ENCODE measurements around the gene GPR18.
"Not testable (repeated sequence)": the region's sequence is repeated elsewhere in the genome, so short reads cannot be mapped to it uniquely, and the experiment has no call there.

GPR18 gene

DNA sequence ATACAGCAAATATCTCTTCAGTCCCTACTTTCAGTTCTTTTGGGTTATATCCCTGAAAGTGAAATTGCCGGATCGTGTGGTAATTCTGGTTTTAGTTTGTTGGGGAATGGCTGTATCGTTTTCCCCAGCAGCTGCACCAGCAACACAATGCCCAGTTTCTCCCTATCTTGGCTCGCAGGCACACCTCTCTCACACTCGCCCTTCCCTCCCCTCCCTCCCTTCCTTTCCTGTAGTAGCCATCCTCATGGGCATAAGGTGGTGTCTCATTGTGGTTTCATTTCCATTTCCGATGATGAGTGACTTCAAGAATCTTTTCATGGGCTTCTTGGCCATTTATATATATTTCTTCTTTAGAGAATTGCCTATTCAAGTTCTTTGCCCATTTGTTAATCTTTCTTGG lies 8.6 kb upstream of the GPR18 start:
- no peak for DNase-seq (ENCODE audit: low read depth in 2 of 2)

GRCh38 chr13:99265821-99266426 lies 7.7 kb upstream of the GPR18 start:
- DNase-seq (ENCODE audit: low read depth in 2 of 2): peak; percentile 20 to 23

DNA sequence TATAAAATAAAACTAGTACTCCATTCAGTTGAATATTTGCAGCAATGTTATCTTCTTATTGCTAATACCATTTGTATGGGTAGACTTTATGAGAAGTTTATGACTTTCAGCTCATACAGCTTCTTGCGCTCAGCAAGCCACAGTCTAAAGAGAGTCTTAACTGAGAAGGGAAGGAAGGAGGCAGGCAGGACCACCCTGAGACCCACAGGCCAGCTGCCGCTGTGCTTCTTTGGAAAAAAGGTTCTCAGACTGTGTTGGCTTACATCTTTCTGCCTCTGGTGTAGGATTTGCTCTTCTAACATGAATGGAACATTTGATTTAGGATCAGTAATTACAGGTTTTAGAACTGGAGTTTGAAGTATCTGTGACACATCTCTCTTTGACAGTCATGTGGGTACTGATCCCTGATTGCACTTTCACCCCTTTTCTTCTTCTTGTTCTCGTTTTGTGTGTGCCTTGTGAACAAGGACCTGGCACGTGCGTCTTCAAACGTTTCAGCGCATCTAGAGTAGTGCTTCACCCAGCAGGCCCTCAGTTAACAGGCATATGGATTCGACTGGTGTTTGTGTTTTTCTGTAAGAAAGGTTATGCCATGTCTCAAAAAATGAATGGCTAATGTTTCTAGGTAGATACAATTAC lies 7.1 kb upstream of the GPR18 start:
- no peak for DNase-seq (ENCODE audit: low read depth in 2 of 2)

DNA sequence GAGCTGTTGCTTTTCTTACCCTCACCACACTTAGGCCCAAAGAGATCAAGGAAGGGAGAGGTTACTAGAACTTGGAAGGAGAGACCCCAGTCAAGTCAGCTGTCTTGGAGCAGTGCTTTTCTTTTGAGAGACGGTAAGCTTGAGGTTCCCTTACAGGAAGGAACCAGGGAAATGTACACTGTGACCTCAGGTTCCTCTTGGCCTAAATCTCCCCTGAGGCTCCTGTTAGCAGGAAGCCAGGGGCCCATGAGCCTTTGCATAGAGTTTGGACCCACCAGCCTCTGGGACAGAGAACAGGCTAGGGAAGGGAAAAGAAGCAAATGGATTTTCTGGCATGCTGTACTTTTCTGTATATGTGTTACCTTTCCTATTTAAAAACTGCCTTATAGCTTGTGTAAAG lies 5.9 kb upstream of the GPR18 start:
- DNase-seq (ENCODE audit: low read depth in 2 of 2): no peak

- no peak for DNase-seq (ENCODE audit: low read depth in 2 of 2)
Observed at GRCh38 chr13:99263126-99263785, 5.1 kb upstream of the GPR18 start.

GRCh38 chr13:99261059-99261458 lies 2.9 kb upstream of the GPR18 start:
- DNase-seq (ENCODE audit: low read depth in 2 of 2): no peak

DNA sequence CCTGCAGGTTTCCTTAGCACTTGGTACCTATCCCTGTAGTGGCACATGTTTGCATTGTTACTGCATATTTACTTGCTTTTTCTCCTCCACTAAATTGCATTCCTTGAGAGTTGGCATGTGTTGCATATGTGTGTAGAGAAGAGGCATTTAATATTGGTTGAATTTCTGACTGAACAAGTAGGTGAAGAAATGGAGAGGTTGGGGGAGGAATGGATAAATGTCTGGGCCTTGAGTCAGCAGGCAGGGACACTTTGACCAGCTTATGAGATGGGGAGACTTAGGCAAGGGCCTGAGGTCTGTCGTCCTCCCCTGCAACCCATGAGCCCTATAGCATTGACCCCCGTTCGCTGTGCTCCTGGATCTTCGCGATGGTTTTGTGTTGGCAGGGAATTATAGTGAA lies 2.0 kb upstream of the GPR18 start:
- no peak for DNase-seq (ENCODE audit: low read depth in 2 of 2)

- no peak for DNase-seq (ENCODE audit: low read depth in 2 of 2)
Observed at GRCh38 chr13:99258946-99259345, 767 bp upstream of the GPR18 start.

DNA sequence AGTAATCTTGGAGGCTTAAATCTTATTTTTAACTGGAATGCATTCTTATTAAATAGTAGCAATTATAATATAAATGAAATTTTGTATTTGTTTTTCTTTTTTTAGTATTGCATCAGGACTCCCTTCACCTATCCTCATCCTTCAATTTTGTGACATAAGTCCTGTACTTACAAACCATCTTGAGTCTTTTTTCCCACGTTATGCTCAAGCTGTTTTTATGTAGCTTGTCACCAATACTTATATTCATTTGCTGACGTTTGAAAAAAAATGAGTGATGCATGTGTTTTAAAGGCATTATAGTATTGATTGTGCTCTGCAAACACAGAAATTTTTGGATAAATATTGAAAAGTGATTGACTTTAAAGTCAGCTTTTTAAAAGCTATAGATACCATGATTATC lies 888 bp downstream of the GPR18 start:
- DNase-seq (ENCODE audit: low read depth in 2 of 2): no peak

DNA sequence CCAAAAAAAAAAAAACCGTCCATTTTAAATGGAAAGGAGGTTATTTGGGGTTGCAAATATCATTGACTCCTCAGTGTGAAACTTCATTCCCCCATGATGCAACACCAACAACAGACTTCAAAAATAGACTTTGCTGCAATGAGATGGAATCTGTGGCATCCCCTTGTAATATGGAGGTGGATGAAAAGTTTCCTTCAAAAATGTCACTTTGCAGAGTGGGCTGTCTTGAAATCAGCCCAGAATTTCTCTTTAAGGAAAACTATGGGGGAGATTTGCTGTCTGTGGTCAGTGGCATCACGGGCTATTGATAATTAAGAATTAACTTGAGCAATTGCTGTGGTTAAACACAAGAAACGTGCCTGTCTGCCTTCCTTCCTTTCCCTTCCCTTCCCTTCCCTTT lies 1.5 kb downstream of the GPR18 start:
- DNase-seq (ENCODE audit: low read depth in 2 of 2): peak; percentile 40 to 55

- DNase-seq (ENCODE audit: low read depth in 2 of 2): no peak
Observed at GRCh38 chr13:99256283-99256682, 1.9 kb downstream of the GPR18 start.

DNA sequence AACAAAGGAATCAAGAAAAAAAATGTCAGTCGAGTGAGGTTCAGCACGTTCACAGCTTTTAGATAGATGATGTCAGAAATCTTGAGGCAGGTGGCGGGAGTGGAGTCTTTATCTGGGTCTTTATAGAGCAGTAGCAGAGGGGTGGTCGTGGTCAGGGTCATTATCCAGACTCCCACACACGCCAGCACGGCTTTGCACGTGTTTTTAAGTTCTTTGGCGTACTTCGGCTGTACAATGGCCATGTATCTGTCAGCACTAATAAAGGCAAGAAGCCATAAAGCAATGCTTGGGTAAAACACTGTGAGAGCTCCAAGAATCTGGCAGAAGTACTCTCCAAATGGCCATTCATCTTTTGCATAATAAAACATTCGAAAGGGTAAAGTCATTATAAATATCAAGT lies 2.9 kb downstream of the GPR18 start:
- no peak for DNase-seq (ENCODE audit: low read depth in 2 of 2)

GRCh38 chr13:99254830-99255229 lies 3.3 kb downstream of the GPR18 start:
- no peak for DNase-seq (ENCODE audit: low read depth in 2 of 2)

DNA sequence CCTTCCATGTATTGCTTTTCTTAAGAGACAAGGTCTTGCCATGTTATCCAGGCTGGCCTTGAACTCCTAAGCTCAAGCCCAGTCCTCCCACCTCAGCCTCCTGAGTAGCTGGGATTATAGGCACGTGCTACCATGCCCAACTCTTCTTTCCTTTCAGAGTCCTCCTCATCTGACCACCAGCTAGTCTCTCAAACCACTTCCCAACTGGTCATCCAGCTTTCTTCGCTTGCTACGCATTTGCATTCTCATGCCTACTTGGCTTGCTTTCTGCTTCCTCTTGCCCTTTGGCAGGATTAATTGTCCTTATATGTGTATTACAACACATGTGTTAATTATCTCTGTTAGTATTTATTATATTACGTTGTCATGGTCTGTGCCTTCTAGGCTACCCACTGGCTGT lies 6.3 kb downstream of the GPR18 start:
- no peak for DNase-seq (ENCODE audit: low read depth in 2 of 2)

DNA sequence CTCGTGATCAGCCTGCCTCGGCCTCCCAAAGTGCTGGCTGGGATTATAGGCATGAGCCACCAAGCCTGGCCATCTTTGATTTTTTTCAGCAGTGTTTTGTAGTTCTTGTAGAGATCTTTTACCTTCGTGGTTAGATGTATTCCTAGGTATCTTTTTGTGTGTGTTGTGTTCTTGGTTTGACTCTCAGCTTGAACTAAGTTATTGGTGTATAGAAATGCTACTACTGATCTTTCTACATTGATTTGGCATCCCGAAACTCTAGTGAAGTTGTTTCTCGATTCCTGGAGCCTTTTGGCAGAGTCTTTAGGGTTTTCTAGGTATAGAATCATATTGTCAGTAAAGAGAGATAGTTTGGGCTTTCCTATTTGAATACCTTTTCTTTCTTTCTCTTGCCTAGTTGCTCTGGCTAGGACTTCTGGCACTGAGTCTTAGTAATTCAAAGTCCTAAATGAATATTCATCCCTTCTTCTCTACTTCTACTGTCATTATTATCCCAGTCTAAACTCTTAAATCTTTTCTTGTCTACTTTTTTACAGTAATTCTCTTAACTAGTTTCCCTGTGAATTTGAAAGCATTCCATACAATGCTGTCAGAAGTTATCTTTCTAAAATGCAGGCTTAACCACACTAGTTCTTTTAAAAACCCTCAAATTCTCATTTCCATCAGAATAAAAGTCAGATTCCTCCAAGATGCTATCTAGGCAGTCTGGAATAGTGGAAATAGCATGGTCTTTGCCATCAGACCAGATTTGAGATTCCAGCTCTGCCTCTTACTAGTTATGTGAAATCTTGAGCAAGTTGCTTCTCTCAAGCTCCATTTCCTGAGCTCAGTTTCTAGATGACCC lies 7.0 kb downstream of the GPR18 start:
- no peak for DNase-seq (ENCODE audit: low read depth in 2 of 2)

GRCh38 chr13:99249606-99250005 lies 8.6 kb downstream of the GPR18 start:
- DNase-seq (ENCODE audit: low read depth in 2 of 2): not testable (repeated sequence)

DNA sequence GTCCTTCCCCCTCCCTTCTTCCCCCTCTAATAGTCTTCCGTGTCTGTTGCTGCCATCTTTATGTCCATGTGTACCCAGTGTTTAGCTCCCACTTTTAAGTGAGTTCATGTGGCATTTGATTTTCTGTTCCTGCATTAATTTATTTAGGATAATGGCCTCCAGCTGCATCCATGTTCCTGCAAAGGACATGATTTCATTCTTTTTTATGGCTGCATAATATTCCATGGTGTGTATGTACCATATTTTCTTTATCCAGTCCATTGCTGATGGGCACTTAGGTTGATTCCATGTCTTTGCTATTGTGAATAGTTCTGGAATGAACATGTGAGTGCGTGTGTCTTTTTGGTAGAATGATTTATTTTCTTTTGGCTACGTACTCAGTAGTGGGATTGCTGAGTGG lies 9.0 kb downstream of the GPR18 start:
- DNase-seq (ENCODE audit: low read depth in 2 of 2): not testable (repeated sequence)

- DNase-seq (ENCODE audit: low read depth in 2 of 2): no peak
Observed at GRCh38 chr13:99246100-99246499, 12.1 kb downstream of the GPR18 start.

- DNase-seq (ENCODE audit: low read depth in 2 of 2): no peak
Observed at GRCh38 chr13:99237981-99238662, 20.1 kb downstream of the GPR18 start.

GRCh38 chr13:99231721-99232120 lies 26.5 kb downstream of the GPR18 start:
- DNase-seq (ENCODE audit: low read depth in 2 of 2): no peak

GRCh38 chr13:99230991-99231390 lies 27.2 kb downstream of the GPR18 start:
- no peak for DNase-seq (ENCODE audit: low read depth in 2 of 2)

- not testable (repeated sequence) for DNase-seq (ENCODE audit: low read depth in 2 of 2)
Observed at GRCh38 chr13:99230588-99230987, 27.6 kb downstream of the GPR18 start.

Measured in fibroblast of skin of left quadriceps (primary cell).